GM23248 (cell line): ENCODE data around the gene NRBP1.

Source experiments
- EZH2 ChIP-seq: fragments of 200-600 bp; sonication (generic); IDR thresholded peaks from 2 replicates; pipeline ENCODE4 v1.6.1; 2018; ENCODE audit warnings: antibody characterized with exemption, mild to moderate bottlenecking; ENCODE audit not compliant: insufficient read depth, poor library complexity, severe bottlenecking
- EZH2phosphoT487 ChIP-seq: fragments of 200-600 bp; sonication (generic); IDR thresholded peaks from 2 replicates; pipeline ENCODE4 v1.6.1; 2018; ENCODE audit warnings: antibody characterized with exemption, moderate library complexity, mild to moderate bottlenecking, low read depth; ENCODE audit not compliant: insufficient read depth

- TF ChIP-seq EZH2 (no peak), EZH2phosphoT487 (no peak)
Observed at GRCh38 chr2:27451095-27451494, 22.7 kb downstream of the NRBP1 start.
